KMS-11 (cell line): Measurements from ENCODE around the gene PLXNA4.

Experiments used
- H2AFZ ChIP-seq: fragments of 200-600 bp; sonication (generic); 2 replicates; pipeline ENCODE4 v1.6.1; 2016; ENCODE audit warnings: antibody characterized with exemption, mixed run types, low read depth
- H3K27ac ChIP-seq: fragments of 200-600 bp; sonication (generic); 2 replicates; pipeline ENCODE4 v1.6.1; 2016; ENCODE audit warnings: mild to moderate bottlenecking, mixed run types
- H3K27me3 ChIP-seq: fragments of 200-600 bp; sonication (generic); 2 replicates; pipeline ENCODE4 v1.6.1; 2017; ENCODE audit warnings: mild to moderate bottlenecking, low read depth, mixed run types, moderate library complexity; ENCODE audit not compliant: insufficient read depth
- H3K36me3 ChIP-seq: fragments of 200-600 bp; sonication (generic); 2 replicates; pipeline ENCODE4 v1.6.1; 2017; ENCODE audit warnings: mild to moderate bottlenecking, mixed run types; ENCODE audit not compliant: insufficient read depth
- H3K4me1 ChIP-seq: fragments of 200-600 bp; sonication (generic); 2 replicates; pipeline ENCODE4 v1.6.1; 2016; ENCODE audit warnings: mild to moderate bottlenecking, low read depth, mixed run types; ENCODE audit not compliant: poor library complexity, severe bottlenecking
- H3K4me2 ChIP-seq: fragments of 200-600 bp; sonication (generic); 2 replicates; pipeline ENCODE4 v1.7.0; 2016; ENCODE audit warnings: mild to moderate bottlenecking, mixed run types
- H3K4me3 ChIP-seq: fragments of 200-600 bp; sonication (generic); IDR thresholded peaks from 2 replicates; pipeline ENCODE4 v1.6.1; 2017; ENCODE audit warnings: low read depth, low read length, mixed read lengths; ENCODE audit not compliant: insufficient read depth
- H3K79me2 ChIP-seq: fragments of 200-600 bp; sonication (generic); 2 replicates; pipeline ENCODE4 v1.6.1; 2016; ENCODE audit warnings: low read depth, mixed run types; ENCODE audit not compliant: insufficient read depth
- H3K9ac ChIP-seq: fragments of 200-600 bp; sonication (generic); 2 replicates; pipeline ENCODE4 v1.6.1; 2016; ENCODE audit warnings: mild to moderate bottlenecking, mixed run types
- H4K20me1 ChIP-seq: fragments of 200-600 bp; sonication (generic); 2 replicates; pipeline ENCODE4 v1.6.1; 2016; ENCODE audit warnings: mild to moderate bottlenecking, mixed run types; ENCODE audit not compliant: insufficient read depth
- CTCF ChIP-seq: fragments of 200-600 bp; sonication (generic); conservative IDR thresholded peaks from 2 replicates; pipeline ENCODE4 v1.6.1; 2017; ENCODE audit warnings: low read depth, mild to moderate bottlenecking, antibody characterized with exemption, low read length, moderate library complexity, mixed read lengths

Gene PLXNA4

GRCh38 chr7:132434041-132434440 lies 142.2 kb downstream of the PLXNA4 start:
- no peaks in the 10 kb centered on the region for H4K20me1 ChIP-seq
- H3K4me3 ChIP-seq, result no peak overlapping the region
- H3K79me2 ChIP-seq, result no peaks in the 10 kb centered on the region
- no peak for TF ChIP-seq CTCF
- H3K27me3 ChIP-seq, result no peaks in the 10 kb centered on the region
- H3K9ac ChIP-seq, result no peak overlapping the region
- no peak overlapping the region for H3K4me2 ChIP-seq
- no peaks in the 10 kb centered on the region for H3K36me3 ChIP-seq
- H2AFZ ChIP-seq, result no peak overlapping the region
- no peak overlapping the region for H3K27ac ChIP-seq
- H3K4me1 ChIP-seq, result peaks cover 7% of the 10 kb centered on the region

- no peak overlapping the region for H2AFZ ChIP-seq
- no peak overlapping the region for H3K9ac ChIP-seq
- H4K20me1 ChIP-seq, result no peaks in the 10 kb centered on the region
- no peaks in the 10 kb centered on the region for H3K79me2 ChIP-seq
- H3K4me3 ChIP-seq, result no peak overlapping the region
- no peaks in the 10 kb centered on the region for H3K36me3 ChIP-seq
- H3K27ac ChIP-seq, result no peak overlapping the region
- H3K4me1 ChIP-seq, result no peaks in the 10 kb centered on the region
- no peaks in the 10 kb centered on the region for H3K27me3 ChIP-seq
- no peak overlapping the region for H3K4me2 ChIP-seq
- TF ChIP-seq CTCF, result no peak
These were observed 143.0 kb downstream of the PLXNA4 start for GRCh38 chr7:132433301-132433700.

- no peak overlapping the region for H2AFZ ChIP-seq
- H3K4me1 ChIP-seq, result no peaks in the 10 kb centered on the region
- H3K9ac ChIP-seq, result no peak overlapping the region
- H3K4me2 ChIP-seq, result no peak overlapping the region
- no peaks in the 10 kb centered on the region for H4K20me1 ChIP-seq
- H3K27ac ChIP-seq, result no peak overlapping the region
- no peak for TF ChIP-seq CTCF
- H3K4me3 ChIP-seq, result no peak overlapping the region
- H3K36me3 ChIP-seq, result no peaks in the 10 kb centered on the region
- H3K27me3 ChIP-seq, result no peaks in the 10 kb centered on the region
- H3K79me2 ChIP-seq, result no peaks in the 10 kb centered on the region
These were observed 145.1 kb downstream of the PLXNA4 start for GRCh38 chr7:132430861-132431822.

GRCh38 chr7:132430041-132430855 lies 146.0 kb downstream of the PLXNA4 start:
- H3K27me3 ChIP-seq, result no peaks in the 10 kb centered on the region

More at GRCh38 chr7:132430041-132430855, 146.0 kb downstream of the PLXNA4 start:
- no peaks in the 10 kb centered on the region for H3K36me3 ChIP-seq
- no peak overlapping the region for H3K4me2 ChIP-seq
- H4K20me1 ChIP-seq, result no peaks in the 10 kb centered on the region
- H3K9ac ChIP-seq, result no peak overlapping the region
- no peaks in the 10 kb centered on the region for H3K4me1 ChIP-seq
- H3K4me3 ChIP-seq, result no peak overlapping the region
- TF ChIP-seq CTCF, result no peak
- no peaks in the 10 kb centered on the region for H3K79me2 ChIP-seq
- H2AFZ ChIP-seq, result no peak overlapping the region
- H3K27ac ChIP-seq, result no peak overlapping the region
